A673 (cell line): ENCODE measurements around the gene NDST1. TPM values are rescaled to one million over a fixed set of nuclear protein-coding genes. Genes with fewer than 3 reads are reported as not detected.

Experiments used
- BruUV-seq: library from RNA; stranded (reverse); fragments of 400-500 nt; replicated peaks from 2 replicates; lab custom pipeline; 2021; lab: Mats Ljungman, UMichigan
- CTCF ChIA-PET: fragments of 300-600 bp; sonication (Branson Sonifier 250); formaldehyde crosslinking; loops from one replicate; lab custom pipeline; 2022; ENCODE audit warnings: antibody characterized with exemption; lab: Charles Lee
- POLR2A ChIA-PET: fragments of 300-600 bp; sonication (Branson Sonifier 250); formaldehyde crosslinking; loops from one replicate; lab custom pipeline; 2022; ENCODE audit warnings: antibody characterized with exemption; ENCODE audit not compliant: low non-redundant PET; lab: Charles Lee
- DNase-seq: peaks from one replicate; pipeline ENCODE4 v3.0.0-alpha.2; 2015; ENCODE audit warnings: low spot score
- H3K27ac ChIP-seq: fragments of 200-600 bp; sonication (generic); 2 replicates; pipeline ENCODE4 v1.5.1; 2016; ENCODE audit warnings: mixed run types, low read depth, mild to moderate bottlenecking, mixed read lengths, antibody characterized with exemption, low read length; ENCODE audit not compliant: poor library complexity, severe bottlenecking
- H3K27me3 ChIP-seq: fragments of 200-600 bp; sonication (generic); replicated peaks from 2 replicates; pipeline ENCODE4 v1.6.1; 2017; ENCODE audit warnings: mixed run types, low read depth, mild to moderate bottlenecking, mixed read lengths, antibody characterized with exemption, low read length; ENCODE audit not compliant: insufficient read depth, poor library complexity
- H3K36me3 ChIP-seq: fragments of 200-600 bp; sonication (generic); 2 replicates; pipeline ENCODE4 v1.6.1; 2016; ENCODE audit warnings: mixed run types, mild to moderate bottlenecking, mixed read lengths, antibody characterized with exemption, low read length; ENCODE audit not compliant: insufficient read depth, poor library complexity, severe bottlenecking
- H3K4me1 ChIP-seq: fragments of 200-600 bp; sonication (generic); 2 replicates; pipeline ENCODE4 v1.6.1; 2017; ENCODE audit warnings: mixed run types, mild to moderate bottlenecking, mixed read lengths, antibody characterized with exemption, low read length; ENCODE audit not compliant: insufficient read depth, poor library complexity, severe bottlenecking
- H3K4me3 ChIP-seq: fragments of 200-600 bp; sonication (generic); 2 replicates; pipeline ENCODE4 v1.5.1; 2016; ENCODE audit warnings: low read depth, mixed run types, mild to moderate bottlenecking, mixed read lengths, low read length; ENCODE audit not compliant: poor library complexity, severe bottlenecking
- H3K9me3 ChIP-seq: fragments of 200-600 bp; sonication (generic); 2 replicates; pipeline ENCODE4 v1.6.1; 2016; ENCODE audit warnings: mixed run types, low read depth, mild to moderate bottlenecking, mixed read lengths, antibody characterized with exemption, low read length; ENCODE audit not compliant: poor library complexity, severe bottlenecking
- EZH2 ChIP-seq: fragments of 200-600 bp; sonication (generic); IDR thresholded peaks from 2 replicates; pipeline ENCODE4 v1.6.1; 2017; ENCODE audit warnings: borderline replicate concordance, low read depth, mild to moderate bottlenecking, mixed read lengths, antibody characterized with exemption, low read length; ENCODE audit not compliant: poor library complexity, severe bottlenecking
- intact Hi-C: fragments of 100-400 bp; cut with micrococcal nuclease; formaldehyde crosslinking; loops from one replicate; pipeline ENCODE4 v1.10.0; 2022; ENCODE audit not compliant: unreplicated experiment
- total RNA-seq: library from RNA; stranded (reverse); gene quantifications from 2 replicates; pipeline ENCODE4 v1.2.3, GENCODE V29; 2021
- TF ChIP-seq, protein P1 (sequence below): fragments of 300-800, 200-600 bp; sonication (generic); conservative IDR thresholded peaks from 2 replicates; pipeline ENCODE4 v1.5.1; 2017; ENCODE audit warnings: low read depth, mild to moderate bottlenecking, antibody characterized with exemption, low read length, moderate library complexity, mixed read lengths

The NDST1 gene
- total RNA-seq, 1 experiment from 2014 or later, result 44.0 TPM

DNA sequence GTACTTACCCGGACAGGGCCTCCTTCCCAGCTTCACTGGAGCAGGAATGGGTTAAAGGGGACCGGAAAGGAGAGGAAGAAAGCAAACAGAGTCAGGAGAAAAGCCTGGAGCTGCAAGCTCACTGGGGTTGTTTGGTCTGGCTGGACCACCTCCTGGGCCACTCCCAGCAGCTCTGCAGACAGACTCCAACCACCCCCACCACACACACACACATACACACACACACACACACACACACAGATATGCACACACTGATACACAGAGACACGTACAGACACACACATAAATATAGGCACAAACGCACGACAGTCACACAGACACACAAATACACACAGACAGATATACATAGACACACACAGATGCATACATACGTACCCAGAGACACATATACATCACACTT lies 97.6 kb downstream of the NDST1 start:
- Histone ChIP-seq H3K27ac (no peak overlapping the region), H3K27me3 (no peaks in the 10 kb centered on the region), H3K4me1 (peaks cover 12% of the 10 kb centered on the region), H3K36me3 (no peaks in the 10 kb centered on the region), H3K9me3 (no peaks in the 10 kb centered on the region), H3K4me3 (no peak overlapping the region)
- DNase-seq, result no peak
- intact Hi-C loops, result no loop called here
- TF ChIP-seq EZH2, result no peak
- TF ChIP-seq, protein P1, sequence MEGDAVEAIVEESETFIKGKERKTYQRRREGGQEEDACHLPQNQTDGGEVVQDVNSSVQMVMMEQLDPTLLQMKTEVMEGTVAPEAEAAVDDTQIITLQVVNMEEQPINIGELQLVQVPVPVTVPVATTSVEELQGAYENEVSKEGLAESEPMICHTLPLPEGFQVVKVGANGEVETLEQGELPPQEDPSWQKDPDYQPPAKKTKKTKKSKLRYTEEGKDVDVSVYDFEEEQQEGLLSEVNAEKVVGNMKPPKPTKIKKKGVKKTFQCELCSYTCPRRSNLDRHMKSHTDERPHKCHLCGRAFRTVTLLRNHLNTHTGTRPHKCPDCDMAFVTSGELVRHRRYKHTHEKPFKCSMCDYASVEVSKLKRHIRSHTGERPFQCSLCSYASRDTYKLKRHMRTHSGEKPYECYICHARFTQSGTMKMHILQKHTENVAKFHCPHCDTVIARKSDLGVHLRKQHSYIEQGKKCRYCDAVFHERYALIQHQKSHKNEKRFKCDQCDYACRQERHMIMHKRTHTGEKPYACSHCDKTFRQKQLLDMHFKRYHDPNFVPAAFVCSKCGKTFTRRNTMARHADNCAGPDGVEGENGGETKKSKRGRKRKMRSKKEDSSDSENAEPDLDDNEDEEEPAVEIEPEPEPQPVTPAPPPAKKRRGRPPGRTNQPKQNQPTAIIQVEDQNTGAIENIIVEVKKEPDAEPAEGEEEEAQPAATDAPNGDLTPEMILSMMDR, result no peak
- ChIA-PET POLR2A (interaction anchor here (0.7 kb wide), 1 partner anchor 17 kb away, joined by 3 read pairs; no protein-coding TSS in a partner anchor), CTCF (no interaction called here)
- BruUV-seq, result no TSS peak

DNA sequence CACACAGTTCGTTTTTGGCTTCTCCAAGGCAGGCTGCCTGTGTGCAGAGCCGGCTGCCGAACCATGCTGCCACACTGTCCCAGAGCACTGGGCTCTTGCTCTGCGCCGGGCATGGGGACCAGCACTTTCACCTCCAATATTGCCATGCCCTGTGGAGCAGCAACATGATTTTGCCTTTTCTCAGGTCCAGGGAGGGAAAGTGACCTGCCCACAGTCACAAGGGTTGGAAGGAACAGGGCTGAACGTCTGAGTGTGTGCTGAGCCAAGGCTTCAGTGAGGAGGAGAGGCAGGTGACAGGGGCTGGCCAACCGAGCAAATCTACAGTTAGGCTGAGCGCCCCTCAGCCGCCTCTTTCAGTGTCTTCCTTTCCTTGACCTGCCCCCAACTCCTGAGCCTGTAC lies 98.5 kb downstream of the NDST1 start:
- CTCF ChIA-PET, result no interaction called here
- no peaks in the 10 kb centered on the region for H3K27me3 ChIP-seq
- H3K36me3 ChIP-seq, result no peaks in the 10 kb centered on the region
- intact Hi-C loops, result no loop called here
- DNase-seq, result no peak
- TF ChIP-seq EZH2, result no peak
- TF ChIP-seq, protein P1, result no peak
- no peak overlapping the region for H3K27ac ChIP-seq
- POLR2A ChIA-PET, result interaction anchor here (0.7 kb wide), 1 partner anchor 16 kb away, joined by 3 read pairs; no protein-coding TSS in a partner anchor
- no peaks in the 10 kb centered on the region for H3K9me3 ChIP-seq
- peaks cover 5% of the 10 kb centered on the region for H3K4me1 ChIP-seq
- no TSS peak for BruUV-seq
- no peak overlapping the region for H3K4me3 ChIP-seq

DNA sequence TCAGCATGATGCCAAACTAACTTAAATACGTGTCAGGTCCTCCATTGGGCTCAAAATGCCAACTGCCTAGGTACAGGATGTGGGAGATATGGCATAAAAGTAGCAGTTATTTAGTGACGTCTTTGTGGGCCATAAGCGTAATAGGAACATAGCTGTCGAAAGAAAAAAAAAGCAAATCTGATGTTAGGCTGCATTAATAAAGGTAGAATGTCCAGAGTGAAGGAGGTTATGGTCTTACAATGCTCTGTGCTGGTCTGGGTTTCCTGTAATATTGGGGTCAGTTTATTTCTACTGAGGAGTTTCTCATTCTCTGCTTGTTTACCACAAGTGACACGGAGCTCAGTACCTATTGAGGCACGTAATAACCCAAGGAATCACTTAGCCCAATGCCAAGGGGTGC lies 99.2 kb downstream of the NDST1 start:
- POLR2A ChIA-PET, result no interaction called here
- CTCF ChIA-PET, result no interaction called here

More for the DNA sequence above, 99.2 kb downstream of the NDST1 start:
- Histone ChIP-seq H3K27me3 (no peaks in the 10 kb centered on the region), H3K4me1 (no peaks in the 10 kb centered on the region), H3K27ac (no peak overlapping the region), H3K36me3 (no peaks in the 10 kb centered on the region), H3K4me3 (no peak overlapping the region), H3K9me3 (no peaks in the 10 kb centered on the region)
- DNase-seq, result no peak
- no TSS peak for BruUV-seq
- no peak for TF ChIP-seq EZH2
- TF ChIP-seq, protein P1, result no peak
- intact Hi-C loops, result no loop called here

Other genes with a start within 250 kb of the NDST1 start
- not detected in 2 replicates for gene CAMK2A, start 218.4 kb upstream of the NDST1 start, total RNA-seq
- 0.15 and 0.30 TPM in 2 replicates for gene ARSI, start 205.2 kb upstream of the NDST1 start, total RNA-seq
- gene TCOF1, start 150.4 kb upstream of the NDST1 start, total RNA-seq, result 109 TPM in 2 replicates
- gene CD74, start 95.2 kb upstream of the NDST1 start, total RNA-seq, result not detected in 2 replicates
- gene RPS14, start 58.4 kb upstream of the NDST1 start, total RNA-seq, result 1,789 and 1,909 TPM in 2 replicates
- 7.6 and 10.0 TPM in 2 replicates for gene SYNPO, start 132.5 kb downstream of the NDST1 start, total RNA-seq
- gene MYOZ3, start 153.1 kb downstream of the NDST1 start, total RNA-seq, result 2.4 and 2.7 TPM in 2 replicates
- 58.7 and 66.8 TPM in 2 replicates for gene RBM22, start 192.9 kb downstream of the NDST1 start, total RNA-seq